H1 (cell line): ENCODE results near the gene ADCY1. TPM values are rescaled to one million over a fixed set of nuclear protein-coding genes. Genes with fewer than 3 reads are reported as not detected.

Source experiments
- ATF3 ChIP-seq: IDR thresholded peaks from 2 replicates; pipeline ENCODE4 v1.6.1; 2011; ENCODE audit warnings: low read depth, mild to moderate bottlenecking, low read length; ENCODE audit not compliant: insufficient read depth
- BCL11A ChIP-seq, 2 experiments: IDR thresholded peaks; one replicate each; pipeline ENCODE4 v1.6.1; 2011; ENCODE audit warnings: low read depth in 2 of 2, low read length in 2 of 2, mild to moderate bottlenecking in 2 of 2
- BRCA1 ChIP-seq: IDR thresholded peaks from 2 replicates; pipeline ENCODE4 v1.6.1; 2012; ENCODE audit warnings: low read depth, low read length, improper control_type of control experiment
- CHD7 ChIP-seq: fragments of 300-600 bp; sonication (generic); IDR thresholded peaks from 2 replicates; pipeline ENCODE4 v1.7.1; 2012; ENCODE audit warnings: low read length, moderate library complexity, mild to moderate bottlenecking, inconsistent platforms; ENCODE audit not compliant: insufficient replicate concordance
- CTBP2 ChIP-seq: IDR thresholded peaks from 2 replicates; pipeline ENCODE4 v1.7.0; 2011; ENCODE audit warnings: borderline replicate concordance, mild to moderate bottlenecking, moderate library complexity, mixed read lengths, low read length; ENCODE audit not compliant: insufficient read depth, insufficient read length
- KDM4A ChIP-seq: IDR thresholded peaks from one replicate; pipeline ENCODE4 v1.7.1; 2012; ENCODE audit warnings: low read depth, mild to moderate bottlenecking, moderate library complexity, low read length, inconsistent platforms; ENCODE audit not compliant: severe bottlenecking
- POLR2AphosphoS5 ChIP-seq: IDR thresholded peaks from 2 replicates; pipeline ENCODE4 v1.6.1; 2011; ENCODE audit warnings: low read depth, low read length
- RAD21 ChIP-seq, 2 experiments: IDR thresholded peaks in 1 of 2; conservative IDR thresholded peaks in 1 of 2; 2 replicates each; pipeline ENCODE4 v1.6.1; 2011; ENCODE audit warnings: low read depth in 2 of 2, low read length in 2 of 2, improper control_type of control experiment in 1 of 2, inconsistent platforms in 1 of 2, mild to moderate bottlenecking in 1 of 2, moderate library complexity in 1 of 2
- SIRT6 ChIP-seq: IDR thresholded peaks from one replicate; pipeline ENCODE4 v1.7.1; 2012; ENCODE audit warnings: low read length, inconsistent platforms
- SIX5 ChIP-seq: IDR thresholded peaks from 2 replicates; pipeline ENCODE4 v1.6.1; 2011; ENCODE audit warnings: mild to moderate bottlenecking, low read depth, low read length
- TCF12 ChIP-seq: IDR thresholded peaks from 2 replicates; pipeline ENCODE4 v1.6.1; 2011; ENCODE audit warnings: low read depth, mild to moderate bottlenecking, low read length
- polyA plus RNA-seq, 7 experiments: library from polyadenylated mRNA; depleted of rRNA in 3 of 7; stranded (reverse) in 5 of 7; unstranded in 2 of 7; fragments of >200 nt in 5 of 7; fragments of 200-250 nt in 2 of 7; gene quantifications; 1 replicate in 5 of 7; 2 replicates in 1 of 7; 4 replicates in 1 of 7; pipeline versions ENCODE4 v1.2.1 to v1.2.3, GENCODE V29; 2011 to 2013; ENCODE audit warnings: missing spikeins in 2 of 7, mixed read lengths in 2 of 7
- total RNA-seq: library from RNA; stranded (reverse); fragmentation: NEBNext Ultra II Directional; extraction: Animal tissue kit (Norgen Biotek cat#: 25700); gene quantifications from 2 replicates; pipeline ENCODE4 v1.2.1, GENCODE V29; 2021

Gene ADCY1
- total and polyA plus RNA-seq, 2 of the 8 experiments (the other 6 are each of a cell fraction or from before 2014, with no cell fraction given): 7.9 to 26.9 TPM

GRCh38 chr7:45606050-45606449 is 31.9 kb downstream of the ADCY1 start (continued):
- no peak for TF ChIP-seq CHD7
- no peak for TF ChIP-seq BRCA1
- TF ChIP-seq BCL11A (IDR thresholded peaks at IDR 0.05; ENCODE audit: low read depth in 2 of 2, low read length in 2 of 2): no peak
- TF ChIP-seq KDM4A: no peak
- no peak for TF ChIP-seq POLR2AphosphoS5
- TF ChIP-seq SIX5: no peak
- TF ChIP-seq CTBP2: no peak
- no peak for TF ChIP-seq SIRT6
- no peak for TF ChIP-seq ATF3
- TF ChIP-seq RAD21 (IDR thresholded peaks at IDR 0.05 in 1 of 2, conservative IDR thresholded peaks at IDR 0.05 in 1 of 2; ENCODE audit: low read depth in 2 of 2, low read length in 2 of 2): no peak
- no peak for TF ChIP-seq TCF12
